Fibroblast of upper back skin (primary cell): ENCODE results near the gene HAPLN1.
"Not testable (repeated sequence)": the region's sequence is repeated elsewhere in the genome, so short reads cannot be mapped to it uniquely, and the experiment has no call there.

Experiments used
- DNase-seq: peaks from one replicate; pipeline ENCODE4 v3.0.0-alpha.2; 2013

The HAPLN1 gene

GRCh38 chr5:83720836-83721537, at the start of gene HAPLN1:
HAPLN1 (minus strand) TSS chr5:83720855; CDS start chr5:83673523, 47,332 bp downstream.
- peak; percentile 72 for DNase-seq

DNA sequence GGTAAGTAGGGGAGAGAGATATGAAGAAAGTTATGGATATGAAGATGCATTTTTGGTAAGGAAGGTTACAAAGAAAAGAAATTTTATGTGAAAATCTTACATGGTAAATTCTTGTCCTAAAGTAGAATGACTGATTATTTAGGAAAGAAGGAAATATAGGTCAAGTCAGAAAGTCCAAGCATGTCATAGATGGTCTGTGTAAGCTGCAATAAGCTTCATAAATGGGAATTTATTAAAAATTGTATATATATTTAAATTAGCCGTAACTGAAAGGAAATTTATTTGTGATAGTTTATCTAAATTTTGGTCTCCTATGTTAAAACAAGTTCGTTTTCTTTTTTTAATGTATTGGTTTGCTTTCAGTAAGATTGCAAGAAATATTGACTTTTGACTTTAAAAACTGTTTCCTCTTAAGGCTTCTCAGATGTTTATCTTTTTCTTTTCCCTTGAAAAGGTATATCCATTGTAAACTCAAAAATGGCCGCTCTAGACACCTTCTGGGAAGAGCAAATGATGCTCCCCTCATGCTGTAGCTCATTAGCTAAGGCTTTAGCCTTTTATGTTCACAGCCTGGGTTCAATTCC, 46.8 kb upstream of the HAPLN1 start:
- no peak for DNase-seq

DNA sequence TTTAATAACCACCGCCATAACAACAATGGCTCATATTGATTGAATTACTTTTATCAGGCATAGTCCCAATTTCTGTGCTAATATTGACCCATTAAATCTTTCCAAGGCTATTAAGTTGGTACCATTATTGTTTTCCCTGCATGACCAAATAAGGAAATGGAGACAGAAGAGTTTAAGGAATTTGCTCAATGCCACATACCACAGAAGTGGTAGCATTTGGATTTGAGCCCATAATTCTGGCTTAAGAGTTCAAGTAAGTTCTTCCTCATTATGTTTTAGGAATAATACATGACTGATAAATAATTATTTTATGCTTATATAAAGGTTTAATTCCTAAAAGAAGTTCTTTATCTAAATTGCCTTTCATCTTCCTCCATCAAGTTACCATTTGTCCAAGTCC, 43.4 kb upstream of the HAPLN1 start:
- DNase-seq: peak; percentile 30

- DNase-seq: no peak
Observed at GRCh38 chr5:83760579-83760978, 39.9 kb upstream of the HAPLN1 start.

GRCh38 chr5:83752700-83753099, 32.0 kb upstream of the HAPLN1 start:
- peak; percentile 41 for DNase-seq

DNA sequence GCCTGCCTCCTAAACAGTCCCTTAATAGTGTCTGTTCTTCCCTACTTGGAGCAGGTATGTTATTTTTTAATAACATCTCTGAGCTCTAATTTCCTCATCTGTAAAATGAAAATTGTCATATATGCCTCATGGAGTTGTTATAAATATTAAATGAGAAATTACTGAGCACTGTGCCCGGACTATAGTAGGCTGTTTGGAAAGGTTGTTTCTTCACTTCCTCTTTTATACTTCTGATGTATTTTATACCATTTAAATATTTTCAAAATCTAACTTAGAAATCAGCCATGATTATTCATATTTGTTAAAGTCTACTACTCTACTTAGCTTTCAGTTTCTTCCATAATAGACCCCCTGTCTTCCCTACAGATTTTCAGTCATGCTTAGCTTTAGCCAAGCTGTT, 30.5 kb upstream of the HAPLN1 start:
- no peak for DNase-seq

DNA sequence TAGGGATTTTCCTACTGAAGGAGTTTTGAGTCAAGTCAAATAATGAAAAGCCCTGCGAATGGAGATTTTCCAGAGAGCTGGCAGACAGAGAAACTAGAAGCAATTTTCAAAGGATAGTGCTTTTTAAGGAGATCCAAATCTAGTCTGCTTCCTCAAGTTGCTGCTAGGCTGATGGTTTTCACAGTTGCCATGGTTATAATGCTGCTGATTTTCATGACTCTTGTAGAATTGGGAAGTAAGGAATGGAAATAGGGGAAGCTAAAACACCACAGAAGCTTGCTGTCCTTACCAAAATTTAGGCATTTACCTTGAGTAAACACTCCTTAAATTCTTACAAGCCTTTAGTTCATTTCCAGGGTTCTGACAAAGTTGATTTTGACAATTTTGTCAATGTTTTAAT, 30.1 kb upstream of the HAPLN1 start:
- DNase-seq: no peak

DNA sequence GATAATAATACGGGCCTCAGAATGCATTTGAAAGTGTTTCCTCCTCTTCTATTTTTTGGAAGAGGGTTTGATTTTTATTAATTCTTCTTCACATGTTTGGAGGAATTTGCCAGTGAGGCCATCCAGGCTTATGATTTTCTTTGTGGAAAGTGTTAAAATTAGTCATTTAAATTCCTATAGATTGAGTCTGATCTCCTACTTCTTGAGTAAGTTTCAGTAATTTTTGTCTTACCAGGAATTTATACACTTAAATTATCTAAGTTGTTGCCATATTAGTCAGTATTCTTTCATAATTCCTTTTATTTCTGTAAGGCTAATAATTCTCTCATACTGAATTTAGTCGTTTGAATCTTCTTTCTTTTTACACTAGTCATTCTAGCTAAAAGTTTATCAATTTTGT, 25.2 kb upstream of the HAPLN1 start:
- peak; percentile 69 for DNase-seq

GRCh38 chr5:83744821-83745220, 24.2 kb upstream of the HAPLN1 start:
- DNase-seq: peak; percentile 58

DNA sequence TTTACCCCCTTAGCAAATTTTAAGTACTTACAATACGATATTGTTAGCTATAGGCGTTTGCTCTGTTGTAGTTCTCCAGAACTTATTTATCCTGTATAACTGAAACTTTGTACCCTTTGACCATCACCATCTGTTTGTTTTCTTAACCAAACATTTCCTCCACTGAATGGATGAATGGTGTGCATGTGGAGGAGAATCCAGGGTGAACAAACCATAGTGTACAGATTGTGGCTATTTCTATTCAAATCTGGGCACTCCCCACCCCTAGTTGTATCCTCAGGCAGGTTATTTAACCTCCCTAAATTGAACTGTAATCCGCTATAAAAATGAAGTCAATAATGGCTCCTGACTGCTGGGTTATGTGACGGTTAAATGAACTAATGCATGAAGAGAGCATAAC, 21.4 kb upstream of the HAPLN1 start:
- DNase-seq: no peak

- DNase-seq: no peak
Observed at GRCh38 chr5:83741571-83741970, 20.9 kb upstream of the HAPLN1 start.

DNA sequence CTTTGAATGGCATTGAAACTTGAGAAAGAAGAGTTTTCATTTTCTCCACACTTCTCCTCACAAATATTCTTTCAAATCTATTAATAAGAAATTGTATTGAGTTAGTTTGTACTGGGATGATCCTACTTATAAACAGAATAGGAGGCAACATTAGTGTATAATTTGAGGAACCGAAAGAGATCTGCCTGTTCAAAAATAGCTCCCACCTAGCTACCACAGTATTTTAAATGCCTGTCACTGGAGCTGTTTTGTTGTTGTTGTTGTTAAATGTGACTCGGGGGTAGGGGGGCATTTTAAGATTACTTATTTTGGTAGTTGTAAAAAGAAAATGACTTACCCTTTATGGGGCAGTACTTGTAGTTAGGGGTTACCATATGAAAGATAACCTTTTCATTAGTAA, 20.1 kb upstream of the HAPLN1 start:
- DNase-seq: no peak

GRCh38 chr5:83736169-83736568, 15.5 kb upstream of the HAPLN1 start:
- not testable (repeated sequence) for DNase-seq

DNA sequence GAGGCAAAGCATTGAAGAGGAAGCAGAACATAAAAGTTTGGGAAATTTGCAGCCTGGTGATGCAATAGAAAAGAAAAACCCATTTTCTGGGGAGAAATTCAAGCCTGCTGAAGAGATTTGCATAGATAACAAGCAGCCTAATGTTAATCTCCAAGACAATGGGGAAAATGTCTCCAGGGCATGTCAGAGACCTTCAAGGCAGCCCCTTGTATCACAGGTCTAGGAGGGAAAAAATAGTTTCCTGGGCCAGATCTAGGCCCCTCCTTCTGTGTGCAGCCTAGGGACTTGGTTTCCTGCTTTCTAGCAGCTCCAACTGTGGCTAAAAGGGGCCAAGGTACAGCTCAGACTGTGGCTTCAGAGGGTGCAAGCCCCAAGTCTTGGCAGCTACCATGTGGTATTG, 14.4 kb upstream of the HAPLN1 start:
- DNase-seq: not testable (repeated sequence)

DNA sequence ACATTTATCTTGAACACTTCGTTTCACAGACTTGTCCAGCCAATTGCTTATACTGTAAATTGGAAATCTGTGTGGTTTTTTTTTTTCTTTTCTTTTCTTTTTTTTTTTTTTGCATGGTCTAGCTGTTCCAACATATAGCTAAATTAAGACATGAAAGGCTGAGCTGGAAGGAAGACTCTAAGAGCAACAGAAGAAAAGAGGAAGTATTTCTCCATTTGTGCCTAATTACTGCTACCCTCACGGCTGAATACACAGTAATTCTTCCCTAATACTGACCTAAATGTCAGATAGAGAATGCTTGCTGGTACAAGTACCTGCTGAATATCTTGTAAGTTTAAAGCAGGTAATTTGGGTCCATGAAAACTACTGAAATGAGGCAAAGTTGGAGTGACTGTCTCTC, 11.0 kb upstream of the HAPLN1 start:
- DNase-seq: no peak

- DNase-seq: no peak
Observed at GRCh38 chr5:83729362-83729761, 8.7 kb upstream of the HAPLN1 start.

- peak; percentile 93 for DNase-seq
Observed at GRCh38 chr5:83726912-83727311, 6.3 kb upstream of the HAPLN1 start.

DNA sequence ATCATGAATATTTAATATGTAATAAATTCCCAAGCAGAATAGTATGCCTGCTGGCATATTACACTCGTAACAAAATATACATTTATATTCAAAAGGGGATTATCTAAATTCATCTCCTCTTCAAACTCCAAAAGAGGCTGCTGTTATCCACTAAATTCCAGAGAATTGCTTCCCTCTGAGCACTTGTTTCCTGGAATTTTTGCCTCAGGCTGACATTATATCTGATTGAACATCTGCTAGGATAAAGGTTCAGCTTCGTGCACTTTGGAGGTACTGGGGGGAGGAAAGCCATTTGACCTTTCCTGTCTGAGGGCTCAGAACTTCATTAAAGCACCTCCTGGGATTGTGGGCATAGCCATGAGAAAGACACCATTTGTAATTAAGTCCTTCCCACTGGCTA, 4.3 kb upstream of the HAPLN1 start:
- DNase-seq: peak; percentile 48

GRCh38 chr5:83724001-83724400, 3.3 kb upstream of the HAPLN1 start:
- peak; percentile 35 for DNase-seq

- no peak for DNase-seq
Observed at GRCh38 chr5:83723031-83723430, 2.4 kb upstream of the HAPLN1 start.

DNA sequence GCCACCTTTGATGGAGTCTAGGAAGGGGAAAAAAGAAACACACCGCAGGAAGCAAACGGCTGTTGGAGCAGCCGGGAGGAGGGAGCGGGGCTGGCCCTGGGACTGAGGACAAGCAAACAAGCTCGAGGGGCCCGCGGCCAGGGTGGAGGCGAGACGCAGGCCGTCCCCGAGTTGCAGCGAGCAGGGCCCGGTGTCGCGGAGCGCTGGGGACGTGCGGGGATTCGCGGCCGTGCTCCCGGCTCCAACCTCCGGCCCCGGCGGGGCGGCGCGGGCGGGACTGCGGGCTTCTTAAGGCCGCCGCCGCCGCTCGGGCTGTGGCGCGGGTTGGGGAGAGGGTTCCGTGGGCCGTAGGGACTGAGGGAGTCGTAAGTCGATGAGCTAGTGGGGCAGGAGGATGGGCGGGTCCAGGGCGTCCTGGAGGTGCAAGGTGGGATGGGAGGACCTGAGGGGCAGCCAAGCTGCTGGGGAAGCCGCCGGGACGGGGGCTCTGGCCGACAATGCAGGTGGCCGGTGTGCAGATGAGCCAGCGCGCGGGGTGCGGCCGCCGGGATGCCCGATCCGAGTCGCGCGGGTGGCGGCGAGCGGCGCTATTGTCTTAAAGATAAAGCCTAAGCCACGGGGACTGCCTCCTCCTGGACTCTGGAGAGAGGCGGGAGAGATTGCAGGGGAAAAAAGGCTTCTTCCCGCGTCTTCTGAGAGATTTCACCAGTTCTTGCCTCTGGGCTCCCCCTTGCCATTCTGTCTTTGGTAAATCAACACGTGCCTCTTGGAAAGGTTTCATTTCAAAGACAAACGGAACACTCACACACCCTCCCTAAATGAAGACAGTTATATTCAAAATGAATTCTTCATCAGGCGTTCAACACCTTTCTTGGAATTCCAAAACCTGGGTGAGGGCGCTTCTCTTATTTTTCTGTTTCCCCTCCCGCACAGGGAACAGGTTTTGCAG, 1.6 kb upstream of the HAPLN1 start:
- DNase-seq: peak; percentile 89

DNA sequence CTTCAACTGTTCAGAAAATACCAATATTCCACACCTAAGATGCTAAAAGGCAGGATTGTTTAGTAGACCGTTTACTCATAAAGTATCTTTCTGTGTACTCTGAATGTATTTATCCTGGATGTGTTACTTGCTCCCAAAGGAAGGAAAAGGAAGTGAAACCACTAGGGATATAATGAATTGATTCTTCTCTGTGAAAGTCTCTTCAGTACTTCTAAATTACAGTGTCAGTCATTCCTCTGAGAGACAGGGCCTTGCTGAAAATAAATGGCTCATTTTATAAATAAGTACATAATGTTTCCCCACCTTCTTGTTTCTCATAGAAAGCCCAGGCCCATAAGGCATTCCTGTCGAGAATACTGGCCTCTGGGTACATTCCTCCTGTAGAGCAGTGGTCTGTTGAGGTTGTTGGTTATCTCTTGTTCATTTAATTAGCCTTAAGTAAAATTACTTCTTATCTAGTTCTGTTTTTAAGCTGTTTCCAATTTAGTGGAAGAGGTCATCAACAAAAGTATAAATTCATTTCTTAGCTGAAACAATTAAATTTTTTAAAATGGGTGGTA, 1.6 kb downstream of the HAPLN1 start:
- DNase-seq: no peak

- DNase-seq: peak; percentile 80
Observed at GRCh38 chr5:83718195-83718825, 2.3 kb downstream of the HAPLN1 start.
